Measurements from ENCODE around the gene COX5A.
"Not testable (repeated sequence)": the region's sequence is repeated elsewhere in the genome, so short reads cannot be mapped to it uniquely, and the experiment has no call there.

The COX5A gene

GRCh38 chr15:74896316-74896715 lies 41.6 kb downstream of the COX5A start:
- DNase-seq = no peak

- DNase-seq = no peak
Measured at GRCh38 chr15:74895830-74896229, 42.0 kb downstream of the COX5A start.

GRCh38 chr15:74894383-74894782 lies 43.5 kb downstream of the COX5A start:
- DNase-seq = not testable (repeated sequence)

GRCh38 chr15:74893627-74894026 lies 44.2 kb downstream of the COX5A start:
- peak in 4 of 6 experiments; percentile 25 to 71 (median 64) for DNase-seq

GRCh38 chr15:74892931-74893330 lies 44.9 kb downstream of the COX5A start:
- no peak for DNase-seq

GRCh38 chr15:74892313-74892712 lies 45.6 kb downstream of the COX5A start:
- DNase-seq = no peak

- DNase-seq = no peak
Measured at GRCh38 chr15:74891469-74891868, 46.4 kb downstream of the COX5A start.

GRCh38 chr15:74890665-74890960 lies 47.3 kb downstream of the COX5A start:
- no peak for DNase-seq

GRCh38 chr15:74889883-74890664 lies 47.8 kb downstream of the COX5A start, which contains the start of gene MPI:
Gene MPI (plus strand): TSS chr15:74890042. CDS start chr15:74890074, 32 bp downstream.
- DNase-seq = peak; percentile 66 to 81 (median 74)

GRCh38 chr15:74889390-74889882 lies 48.4 kb downstream of the COX5A start:
- peak in 1 of 6 experiments; percentile 8 for DNase-seq

- DNase-seq = no peak
Measured at GRCh38 chr15:74888716-74889115, 49.2 kb downstream of the COX5A start.

- not testable (repeated sequence) for DNase-seq
Measured at GRCh38 chr15:74887537-74888193, 50.2 kb downstream of the COX5A start.

- no peak for DNase-seq
Measured at GRCh38 chr15:74885461-74885860, 52.4 kb downstream of the COX5A start.

GRCh38 chr15:74884428-74885223 lies 53.2 kb downstream of the COX5A start:
- DNase-seq = no peak

- no peak for DNase-seq
Measured at GRCh38 chr15:74882528-74882927, 55.3 kb downstream of the COX5A start.

GRCh38 chr15:74878273-74878672 lies 59.6 kb downstream of the COX5A start:
- DNase-seq = no peak

- peak in 2 of 6 experiments; percentile 19 to 32 for DNase-seq
Measured at GRCh38 chr15:74873756-74874424, 64.0 kb downstream of the COX5A start.

GRCh38 chr15:74873036-74873755 lies 64.7 kb downstream of the COX5A start, which contains the start of gene SCAMP2:
Gene SCAMP2 (minus strand): TSS chr15:74873365. CDS start chr15:74873255, 110 bp downstream.
- DNase-seq = peak; percentile 84 to 98 (median 92)

GRCh38 chr15:74872702-74873035 lies 65.2 kb downstream of the COX5A start:
- no peak for DNase-seq

- DNase-seq = no peak
Measured at GRCh38 chr15:74870436-74871215, 67.2 kb downstream of the COX5A start.

Data from stimulated activated naive CD4-positive, alpha-beta T cell (primary cell).